ENCODE measurements around the gene U2AF1L4. TPM values are rescaled to one million over a fixed set of nuclear protein-coding genes. Genes with fewer than 3 reads are reported as not detected.

Gene U2AF1L4
- total RNA-seq, 1 donor from 2014 or later = 44.9 TPM

GRCh38 chr19:35784503-35785338, 39.5 kb upstream of the U2AF1L4 start:
- peaks cover 11% of the 10 kb centered on the region for H3K36me3 Mint-ChIP-seq (ENCODE audit: unreplicated experiment)
- TF ChIP-seq CTCF (IDR thresholded peaks at IDR 0.05) = no peak
- H3K9me3 Mint-ChIP-seq (ENCODE audit: unreplicated experiment) = no peaks in the 10 kb centered on the region
- no peak overlapping the region for H3K27ac Mint-ChIP-seq (ENCODE audit: unreplicated experiment)
- no peaks in the 10 kb centered on the region for H3K27me3 Mint-ChIP-seq (ENCODE audit: unreplicated experiment)
- no peak overlapping the region for H3K4me3 Mint-ChIP-seq (ENCODE audit: unreplicated experiment)
- no peak for DNase-seq (ENCODE audit: extremely low spot score, unreplicated experiment)
- H3K4me1 Mint-ChIP-seq (ENCODE audit: unreplicated experiment) = no peaks in the 10 kb centered on the region

GRCh38 chr19:35783469-35784434, 38.5 kb upstream of the U2AF1L4 start:
- no peak for DNase-seq (ENCODE audit: extremely low spot score, unreplicated experiment)
- Mint-ChIP-seq H3K9me3 (ENCODE audit: unreplicated experiment) (no peaks in the 10 kb centered on the region), H3K27me3 (ENCODE audit: unreplicated experiment) (no peaks in the 10 kb centered on the region), H3K4me1 (ENCODE audit: unreplicated experiment) (no peaks in the 10 kb centered on the region), H3K36me3 (ENCODE audit: unreplicated experiment) (peaks cover 12% of the 10 kb centered on the region), H3K4me3 (ENCODE audit: unreplicated experiment) (no peak overlapping the region), H3K27ac (ENCODE audit: unreplicated experiment) (no peak overlapping the region)
- TF ChIP-seq CTCF (IDR thresholded peaks at IDR 0.05) = no peak

GRCh38 chr19:35782589-35782988, 37.4 kb upstream of the U2AF1L4 start:
- Mint-ChIP-seq H3K4me3 (ENCODE audit: unreplicated experiment) (no peak overlapping the region), H3K27ac (ENCODE audit: unreplicated experiment) (no peak overlapping the region), H3K36me3 (ENCODE audit: unreplicated experiment) (peaks cover 12% of the 10 kb centered on the region), H3K27me3 (ENCODE audit: unreplicated experiment) (no peaks in the 10 kb centered on the region), H3K9me3 (ENCODE audit: unreplicated experiment) (no peaks in the 10 kb centered on the region), H3K4me1 (ENCODE audit: unreplicated experiment) (no peaks in the 10 kb centered on the region)
- DNase-seq (ENCODE audit: extremely low spot score, unreplicated experiment) = no peak
- no peak for TF ChIP-seq CTCF (IDR thresholded peaks at IDR 0.05)

GRCh38 chr19:35781650-35782049, 36.4 kb upstream of the U2AF1L4 start:
- DNase-seq (ENCODE audit: extremely low spot score, unreplicated experiment) = no peak
- Mint-ChIP-seq H3K4me1 (ENCODE audit: unreplicated experiment) (peaks cover 6% of the 10 kb centered on the region), H3K36me3 (ENCODE audit: unreplicated experiment) (peaks cover 12% of the 10 kb centered on the region), H3K4me3 (ENCODE audit: unreplicated experiment) (no peak overlapping the region), H3K27ac (ENCODE audit: unreplicated experiment) (no peak overlapping the region), H3K27me3 (ENCODE audit: unreplicated experiment) (no peaks in the 10 kb centered on the region), H3K9me3 (ENCODE audit: unreplicated experiment) (no peaks in the 10 kb centered on the region)
- TF ChIP-seq CTCF (IDR thresholded peaks at IDR 0.05) = no peak

GRCh38 chr19:35780717-35781116, 35.5 kb upstream of the U2AF1L4 start:
- Mint-ChIP-seq H3K9me3 (ENCODE audit: unreplicated experiment) (no peaks in the 10 kb centered on the region), H3K27ac (ENCODE audit: unreplicated experiment) (no peak overlapping the region), H3K27me3 (ENCODE audit: unreplicated experiment) (no peaks in the 10 kb centered on the region), H3K4me3 (ENCODE audit: unreplicated experiment) (no peak overlapping the region), H3K36me3 (ENCODE audit: unreplicated experiment) (peaks cover 12% of the 10 kb centered on the region), H3K4me1 (ENCODE audit: unreplicated experiment) (peaks cover 13% of the 10 kb centered on the region)
- no peak for TF ChIP-seq CTCF (IDR thresholded peaks at IDR 0.05)
- no peak for DNase-seq (ENCODE audit: extremely low spot score, unreplicated experiment)

Measured in osteocyte (in vitro differentiated cells).